ENCODE results near the gene HYDIN.
A peak's percentile ranks its signal among the peaks of the same experiment; 100 is the strongest.

HYDIN gene

GRCh38 chr16:71230122-71230845 lies at the start of gene HYDIN:
Gene HYDIN, minus strand, starts transcription at chr16:71230722. Its CDS starts 43,827 bp downstream, at chr16:71186895.
- peak; percentile 93 for DNase-seq (ENCODE audit: low spot score)

- no peak for DNase-seq (ENCODE audit: low spot score)
Observed at GRCh38 chr16:71276589-71277334, 46.2 kb upstream of the HYDIN start.

GRCh38 chr16:71273384-71273783 lies 42.9 kb upstream of the HYDIN start:
- DNase-seq (ENCODE audit: low spot score), result no peak

- no peak for DNase-seq (ENCODE audit: low spot score)
Observed at GRCh38 chr16:71264299-71264698, 33.8 kb upstream of the HYDIN start.

- no peak for DNase-seq (ENCODE audit: low spot score)
Observed at GRCh38 chr16:71263582-71263981, 33.1 kb upstream of the HYDIN start.

- DNase-seq (ENCODE audit: low spot score), result no peak
Observed at GRCh38 chr16:71262391-71262790, 31.9 kb upstream of the HYDIN start.

GRCh38 chr16:71260995-71261394 lies 30.5 kb upstream of the HYDIN start:
- DNase-seq (ENCODE audit: low spot score), result no peak

- no peak for DNase-seq (ENCODE audit: low spot score)
Observed at GRCh38 chr16:71259086-71259485, 28.6 kb upstream of the HYDIN start.

- DNase-seq (ENCODE audit: low spot score), result no peak
Observed at GRCh38 chr16:71258372-71258771, 27.9 kb upstream of the HYDIN start.

GRCh38 chr16:71257768-71258167 lies 27.2 kb upstream of the HYDIN start:
- no peak for DNase-seq (ENCODE audit: low spot score)

- DNase-seq (ENCODE audit: low spot score), result peak; percentile 28
Observed at GRCh38 chr16:71255721-71256120, 25.2 kb upstream of the HYDIN start.

- no peak for DNase-seq (ENCODE audit: low spot score)
Observed at GRCh38 chr16:71254832-71255525, 24.5 kb upstream of the HYDIN start.

- no peak for DNase-seq (ENCODE audit: low spot score)
Observed at GRCh38 chr16:71250461-71251235, 20.1 kb upstream of the HYDIN start.

- DNase-seq (ENCODE audit: low spot score), result no peak
Observed at GRCh38 chr16:71249399-71249798, 18.9 kb upstream of the HYDIN start.

- DNase-seq (ENCODE audit: low spot score), result no peak
Observed at GRCh38 chr16:71247478-71247877, 17.0 kb upstream of the HYDIN start.

GRCh38 chr16:71246309-71246708 lies 15.8 kb upstream of the HYDIN start:
- DNase-seq (ENCODE audit: low spot score), result no peak

- no peak for DNase-seq (ENCODE audit: low spot score)
Observed at GRCh38 chr16:71244521-71244920, 14.0 kb upstream of the HYDIN start.

- no peak for DNase-seq (ENCODE audit: low spot score)
Observed at GRCh38 chr16:71242601-71243000, 12.1 kb upstream of the HYDIN start.

- no peak for DNase-seq (ENCODE audit: low spot score)
Observed at GRCh38 chr16:71242036-71242435, 11.5 kb upstream of the HYDIN start.

- DNase-seq (ENCODE audit: low spot score), result no peak
Observed at GRCh38 chr16:71229344-71229743, 1.2 kb downstream of the HYDIN start.

GRCh38 chr16:71226229-71227141 lies 4.0 kb downstream of the HYDIN start:
- no peak for DNase-seq (ENCODE audit: low spot score)
